WTC11 (cell line): ENCODE data around the gene HOXD13. TPM values are rescaled to one million over a fixed set of nuclear protein-coding genes. Genes with fewer than 3 reads are reported as not detected.

ENCODE experiments used
- ATAC-seq: fragments of 200-7000 bp; cut with Tn5 transposase; 2 replicates; pipeline ENCODE4 v1.10.0; 2021; ENCODE audit warnings: mild to moderate bottlenecking, moderate library complexity
- CTCF ChIA-PET: fragments of 300-600 bp; sonication (Branson Sonifier 250); formaldehyde crosslinking; loops from one replicate; lab custom pipeline; 2021; ENCODE audit warnings: antibody characterized with exemption; lab: Charles Lee
- POLR2A ChIA-PET: fragments of 350-600 bp; sonication (Branson Sonifier 250); formaldehyde crosslinking; loops from one replicate; lab custom pipeline; 2021; ENCODE audit warnings: antibody characterized with exemption; lab: Charles Lee
- DNase-seq: peaks from one replicate; pipeline ENCODE4 v3.0.0; 2021; ENCODE audit warnings: low spot score
- H3K27ac Mint-ChIP-seq: 2 replicates; pipeline ENCODE4 v1.8.0; 2021; ENCODE audit warnings: mixed read lengths
- H3K27me3 Mint-ChIP-seq: 2 replicates; pipeline ENCODE4 v1.8.0; 2021; ENCODE audit warnings: low read depth, mild to moderate bottlenecking, moderate library complexity, mixed read lengths
- H3K36me3 Mint-ChIP-seq: 2 replicates; pipeline ENCODE4 v1.8.0; 2021; ENCODE audit warnings: mixed read lengths
- H3K4me1 Mint-ChIP-seq: 2 replicates; pipeline ENCODE4 v1.8.0; 2022; ENCODE audit warnings: mixed read lengths
- H3K4me3 Mint-ChIP-seq: 2 replicates; pipeline ENCODE4 v1.8.0; 2021; ENCODE audit warnings: mild to moderate bottlenecking, moderate library complexity, mixed read lengths
- H3K9me3 Mint-ChIP-seq: 2 replicates; pipeline ENCODE4 v1.8.0; 2021; ENCODE audit warnings: mixed read lengths
- ATF1 ChIP-seq: sonication (generic); formaldehyde crosslinking; IDR thresholded peaks from 2 replicates; pipeline ENCODE4 v1.8.1; 2023; ENCODE audit warnings: mild to moderate bottlenecking, moderate library complexity, missing genetic modification reagents
- CTCF ChIP-seq: fragments of 200-600 bp; IDR thresholded peaks from 2 replicates; pipeline ENCODE4 v1.8.0; 2022; ENCODE audit warnings: antibody characterized with exemption
- ELF4 ChIP-seq: sonication (generic); formaldehyde crosslinking; IDR thresholded peaks from 2 replicates; pipeline ENCODE4 v1.8.1; 2022; ENCODE audit warnings: low read depth, mild to moderate bottlenecking, moderate library complexity, missing genetic modification reagents
- ETV6 ChIP-seq: sonication (generic); formaldehyde crosslinking; IDR thresholded peaks from 2 replicates; pipeline ENCODE4 v1.8.1; 2022; ENCODE audit warnings: mild to moderate bottlenecking, missing genetic modification reagents
- FOXK1 ChIP-seq: sonication (generic); formaldehyde crosslinking; IDR thresholded peaks from 2 replicates; pipeline ENCODE4 v1.8.0; 2022; ENCODE audit warnings: mild to moderate bottlenecking, moderate library complexity, missing genetic modification reagents
- GABPB1 ChIP-seq: sonication (generic); formaldehyde crosslinking; IDR thresholded peaks from 2 replicates; pipeline ENCODE4 v1.8.1; 2023; ENCODE audit warnings: mild to moderate bottlenecking, missing genetic modification reagents
- HMGA2 ChIP-seq: fragments of 250-450 bp; sonication (Bioruptor Pico); IDR thresholded peaks from 2 replicates; pipeline ENCODE4 v1.4.0; 2021; ENCODE audit warnings: mild to moderate bottlenecking, moderate library complexity
- IRF1 ChIP-seq: sonication (generic); formaldehyde crosslinking; IDR thresholded peaks from 2 replicates; pipeline ENCODE4 v1.8.0; 2023; ENCODE audit warnings: missing genetic modification reagents
- NFATC4 ChIP-seq: fragments of 250-450 bp; sonication (Bioruptor Pico); IDR thresholded peaks from 2 replicates; pipeline ENCODE4 v1.9.0; 2021; ENCODE audit warnings: mild to moderate bottlenecking
- NFE2L1 ChIP-seq: sonication (generic); formaldehyde crosslinking; IDR thresholded peaks from 2 replicates; pipeline ENCODE4 v1.8.1; 2023; ENCODE audit warnings: missing genetic modification reagents
- RELA ChIP-seq: sonication (generic); formaldehyde crosslinking; IDR thresholded peaks from 2 replicates; pipeline ENCODE4 v1.8.1; 2022; ENCODE audit warnings: missing genetic modification reagents, mild to moderate bottlenecking, borderline replicate concordance
- STAT6 ChIP-seq: sonication (generic); formaldehyde crosslinking; conservative IDR thresholded peaks from 2 replicates; pipeline ENCODE4 v1.8.1; 2023; ENCODE audit warnings: mild to moderate bottlenecking, low read depth, missing genetic modification reagents, moderate library complexity
- TCF7 ChIP-seq: sonication (generic); formaldehyde crosslinking; IDR thresholded peaks from 2 replicates; pipeline ENCODE4 v1.8.0; 2022; ENCODE audit warnings: mild to moderate bottlenecking, low read depth, missing genetic modification reagents, moderate library complexity
- TEAD1 ChIP-seq: sonication (generic); formaldehyde crosslinking; IDR thresholded peaks from 2 replicates; pipeline ENCODE4 v1.8.0; 2022; ENCODE audit warnings: mild to moderate bottlenecking, missing genetic modification reagents
- ZMAT4 ChIP-seq: fragments of 250-450 bp; sonication (Bioruptor Pico); IDR thresholded peaks from 2 replicates; pipeline ENCODE4 v1.9.0; 2021; ENCODE audit warnings: mild to moderate bottlenecking
- ZNF138 ChIP-seq: sonication (generic); formaldehyde crosslinking; conservative IDR thresholded peaks from 2 replicates; pipeline ENCODE4 v1.8.1; 2022; ENCODE audit warnings: mild to moderate bottlenecking, moderate library complexity, missing genetic modification reagents
- ZNF317 ChIP-seq: sonication (generic); formaldehyde crosslinking; IDR thresholded peaks from 2 replicates; pipeline ENCODE4 v1.8.1; 2023; ENCODE audit warnings: low read depth, mild to moderate bottlenecking, moderate library complexity, missing genetic modification reagents, borderline replicate concordance
- ZNF396 ChIP-seq: fragments of 250-450 bp; sonication (Bioruptor Pico); IDR thresholded peaks from 2 replicates; pipeline ENCODE4 v1.8.0; 2021; ENCODE audit warnings: mild to moderate bottlenecking, moderate library complexity, borderline replicate concordance
- total RNA-seq: library from RNA; stranded (reverse); gene quantifications from 3 replicates; pipeline ENCODE4 v1.2.3, GENCODE V29; 2021

HOXD13 gene
- total RNA-seq, 1 experiment from 2014 or later: not detected

- TF ChIP-seq TCF7 (CRISPR knock-in tag) (no peak), ZNF138 (CRISPR knock-in tag) (no peak), ATF1 (CRISPR knock-in tag) (no peak), ZMAT4 (no peak), GABPB1 (CRISPR knock-in tag) (no peak), IRF1 (no peak), CTCF (no peak), STAT6 (CRISPR knock-in tag) (no peak), NFE2L1 (CRISPR knock-in tag) (no peak), RELA (CRISPR knock-in tag) (no peak)
- ATAC-seq (no peak), DNase-seq (no peak)
- peaks cover 21% of the 10 kb centered on the region for H3K4me1 Mint-ChIP-seq
- POLR2A ChIA-PET: interaction anchor here (0.6 to 0.7 kb wide), 2 partner anchors 35 to 428 kb away, joined by 3 to 7 read pairs; no protein-coding TSS in a partner anchor
- H3K4me3 Mint-ChIP-seq: no peak overlapping the region
- no peak overlapping the region for H3K27ac Mint-ChIP-seq
- peaks cover 80% of the 10 kb centered on the region for H3K27me3 Mint-ChIP-seq
- CTCF ChIA-PET: no interaction called here
- no peaks in the 10 kb centered on the region for H3K9me3 Mint-ChIP-seq
- H3K36me3 Mint-ChIP-seq: no peaks in the 10 kb centered on the region
These were observed 28.6 kb upstream of the HOXD13 start for GRCh38 chr2:176063958-176064357.

- H3K9me3 Mint-ChIP-seq: no peaks in the 10 kb centered on the region
- peaks cover 26% of the 10 kb centered on the region for H3K4me1 Mint-ChIP-seq
- no peak overlapping the region for H3K27ac Mint-ChIP-seq
- peak; percentile 96 for TF ChIP-seq ETV6 (CRISPR knock-in tag)
- TF ChIP-seq TEAD1 (CRISPR knock-in tag): no peak
- TF ChIP-seq ELF4 (CRISPR knock-in tag): no peak
- no peak for TF ChIP-seq ZNF396 (CRISPR knock-in tag)
- no peak for TF ChIP-seq HMGA2 (CRISPR knock-in tag)
- TF ChIP-seq FOXK1 (CRISPR knock-in tag): no peak
- no peak for TF ChIP-seq NFATC4 (CRISPR knock-in tag)
- TF ChIP-seq ZNF317 (CRISPR knock-in tag): no peak
- ChIA-PET POLR2A (no interaction called here), CTCF (interaction anchor here (0.9 kb wide), 1 partner anchor 31 kb away, joined by 3 read pairs; no protein-coding TSS in a partner anchor)
- DNase-seq: peak; percentile 36
- H3K27me3 Mint-ChIP-seq: peaks cover 97% of the 10 kb centered on the region
- ATAC-seq: peak; percentile 45
- peak overlapping the region; percentile 54 for H3K4me3 Mint-ChIP-seq
- no peaks in the 10 kb centered on the region for H3K36me3 Mint-ChIP-seq
These were observed 25.6 kb upstream of the HOXD13 start for GRCh38 chr2:176066645-176067588.
